SW480 (cell line): ENCODE data around the gene PLA2G4A.

Source experiments
- DNase-seq: peaks from one replicate; pipeline ENCODE4 v3.0.0-alpha.2; 2016; ENCODE audit warnings: low spot score

PLA2G4A gene

GRCh38 chr1:187032316-187032981 is 203.7 kb downstream of the PLA2G4A start:
- no peak for DNase-seq

GRCh38 chr1:187032982-187033692 is 204.4 kb downstream of the PLA2G4A start:
- no peak for DNase-seq

GRCh38 chr1:187033693-187034390 is 205.1 kb downstream of the PLA2G4A start:
- no peak for DNase-seq

- DNase-seq, result no peak
These were observed 205.8 kb downstream of the PLA2G4A start for GRCh38 chr1:187034501-187034900.

GRCh38 chr1:187037973-187038553 is 209.3 kb downstream of the PLA2G4A start:
- no peak for DNase-seq
